Measurements from ENCODE around the gene TMEM59.
"Not testable (repeated sequence)": the region's sequence is repeated elsewhere in the genome, so short reads cannot be mapped to it uniquely, and the experiment has no call there.

The TMEM59 gene

DNA sequence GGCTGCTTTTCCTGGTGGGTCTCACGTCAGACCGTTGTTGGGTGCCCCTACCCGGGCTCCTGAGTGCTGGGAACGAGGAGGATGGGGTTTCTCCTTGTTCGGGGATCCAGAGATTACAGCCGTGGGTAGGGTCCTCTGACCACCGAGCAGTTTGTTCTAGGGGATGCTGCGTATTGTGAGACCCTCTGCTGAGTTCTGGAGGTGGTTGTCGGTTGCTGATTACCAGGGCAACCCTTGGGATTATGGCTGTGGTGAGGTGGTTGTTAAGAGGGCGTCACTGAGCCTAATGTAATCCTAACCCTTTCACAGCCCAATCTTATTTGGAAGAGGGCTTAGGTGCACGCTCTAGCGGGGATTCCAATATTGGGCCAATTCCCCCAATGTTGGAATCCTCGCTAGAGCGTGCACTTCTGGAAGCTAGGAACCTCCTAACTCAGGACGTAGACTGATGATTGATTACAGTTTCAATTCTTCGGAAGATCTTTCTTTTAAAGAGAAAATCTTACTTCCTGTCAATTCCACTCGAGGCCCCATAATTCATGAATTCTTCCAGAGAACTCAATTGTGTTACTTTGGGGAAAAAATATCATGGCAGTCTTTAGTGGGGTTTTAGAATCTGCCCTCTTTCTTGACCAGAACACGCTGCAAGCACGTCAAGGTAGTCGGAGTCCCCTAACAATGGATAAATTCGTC is 887 bp upstream of the TMEM59 start:
- Histone ChIP-seq H3K4me3 (ENCODE audit: low read depth in 1 of 2, low read length in 2 of 2) (peak overlapping the region; percentile 32 to 97; a peak in 3 of 4 replicates), H3K9ac (ENCODE audit: low read depth, low read length) (peak overlapping the region; percentile 64), H3K27me3 (ENCODE audit: insufficient read depth, low read length, poor library complexity) (no peaks in the 10 kb centered on the region), H3K4me1 (ENCODE audit: insufficient read depth, low read length) (peaks cover 36% of the 10 kb centered on the region), H3K9me3 (ENCODE audit: insufficient read depth, low read length, severe bottlenecking) (no peaks in the 10 kb centered on the region), H3K4me2 (ENCODE audit: insufficient read depth, low read length) (peak overlapping the region; percentile 73), H3K27ac (ENCODE audit: low read length) (peak overlapping the region; percentile 77), H4K20me1 (ENCODE audit: insufficient read depth, low read length) (peaks cover 5% of the 10 kb centered on the region; the same call in 1 of the 2 replicates), H3K36me3 (ENCODE audit: insufficient read depth, low read length) (peaks cover 7% of the 10 kb centered on the region), H2AFZ (ENCODE audit: low read depth, low read length) (peak overlapping the region; percentile 86), H3K79me2 (ENCODE audit: insufficient read depth, low read length) (peaks cover 57% of the 10 kb centered on the region)
- ATAC-seq (ENCODE audit: insufficient read depth, low read depth): peak; percentile 6; the same call in 2 of the 3 replicates
- DNase-seq: no peak
- TF ChIP-seq, protein P1, sequence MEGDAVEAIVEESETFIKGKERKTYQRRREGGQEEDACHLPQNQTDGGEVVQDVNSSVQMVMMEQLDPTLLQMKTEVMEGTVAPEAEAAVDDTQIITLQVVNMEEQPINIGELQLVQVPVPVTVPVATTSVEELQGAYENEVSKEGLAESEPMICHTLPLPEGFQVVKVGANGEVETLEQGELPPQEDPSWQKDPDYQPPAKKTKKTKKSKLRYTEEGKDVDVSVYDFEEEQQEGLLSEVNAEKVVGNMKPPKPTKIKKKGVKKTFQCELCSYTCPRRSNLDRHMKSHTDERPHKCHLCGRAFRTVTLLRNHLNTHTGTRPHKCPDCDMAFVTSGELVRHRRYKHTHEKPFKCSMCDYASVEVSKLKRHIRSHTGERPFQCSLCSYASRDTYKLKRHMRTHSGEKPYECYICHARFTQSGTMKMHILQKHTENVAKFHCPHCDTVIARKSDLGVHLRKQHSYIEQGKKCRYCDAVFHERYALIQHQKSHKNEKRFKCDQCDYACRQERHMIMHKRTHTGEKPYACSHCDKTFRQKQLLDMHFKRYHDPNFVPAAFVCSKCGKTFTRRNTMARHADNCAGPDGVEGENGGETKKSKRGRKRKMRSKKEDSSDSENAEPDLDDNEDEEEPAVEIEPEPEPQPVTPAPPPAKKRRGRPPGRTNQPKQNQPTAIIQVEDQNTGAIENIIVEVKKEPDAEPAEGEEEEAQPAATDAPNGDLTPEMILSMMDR (IDR thresholded peaks at IDR 0.05; ENCODE audit: borderline replicate concordance, extremely low read depth, low read length, poor library complexity, severe bottlenecking): no peak
- no peak for TF ChIP-seq EZH2 (IDR thresholded peaks at IDR 0.05; ENCODE audit: borderline replicate concordance, low read depth, low read length, severe bottlenecking)

DNA sequence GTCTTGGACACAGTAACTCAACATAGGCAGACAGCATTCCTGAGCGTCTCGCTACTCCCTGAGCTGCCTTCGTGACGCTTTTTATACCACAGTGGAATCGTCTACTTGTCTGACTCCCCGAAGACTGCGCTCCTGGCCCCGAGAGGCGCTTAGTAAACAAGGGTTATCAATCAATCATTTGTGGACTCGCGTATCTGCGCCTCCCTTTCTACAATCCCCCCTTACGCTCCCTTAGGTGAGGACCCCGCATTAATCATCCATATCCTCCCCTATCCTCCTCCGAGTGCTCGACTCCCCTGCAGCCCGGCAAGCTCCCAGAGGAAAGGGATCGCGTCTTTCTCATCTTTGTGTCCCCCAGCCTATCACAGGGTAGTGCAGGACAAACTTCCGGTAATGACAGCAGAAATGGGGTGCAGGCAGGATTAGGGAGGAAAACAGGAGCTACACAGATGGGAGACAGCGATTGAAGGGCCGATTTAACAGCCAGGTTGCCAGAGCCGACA is 522 bp downstream of the TMEM59 start:
- ATAC-seq (ENCODE audit: insufficient read depth, low read depth): peak; percentile 8
- DNase-seq: peak; percentile 43
- Histone ChIP-seq H3K79me2 (ENCODE audit: insufficient read depth, low read length) (peaks cover 71% of the 10 kb centered on the region), H3K9ac (ENCODE audit: low read depth, low read length) (peak overlapping the region; percentile 64), H4K20me1 (ENCODE audit: insufficient read depth, low read length) (peaks cover 11% of the 10 kb centered on the region), H3K27me3 (ENCODE audit: insufficient read depth, low read length, poor library complexity) (no peaks in the 10 kb centered on the region), H3K27ac (ENCODE audit: low read length) (peak overlapping the region; percentile 95), H3K36me3 (ENCODE audit: insufficient read depth, low read length) (peaks cover 3% of the 10 kb centered on the region; the same call in 1 of the 2 replicates), H2AFZ (ENCODE audit: low read depth, low read length) (peak overlapping the region; percentile 97), H3K4me1 (ENCODE audit: insufficient read depth, low read length) (peaks cover 38% of the 10 kb centered on the region), H3K9me3 (ENCODE audit: insufficient read depth, low read length, severe bottlenecking) (no peaks in the 10 kb centered on the region), H3K4me3 (ENCODE audit: low read depth in 1 of 2, low read length in 2 of 2) (peak overlapping the region; percentile 67 to 97), H3K4me2 (ENCODE audit: insufficient read depth, low read length) (peak overlapping the region; percentile 74)
- TF ChIP-seq, protein P1 (IDR thresholded peaks at IDR 0.05; ENCODE audit: borderline replicate concordance, extremely low read depth, low read length, poor library complexity, severe bottlenecking): no peak
- TF ChIP-seq EZH2 (IDR thresholded peaks at IDR 0.05; ENCODE audit: borderline replicate concordance, low read depth, low read length, severe bottlenecking): no peak

DNA sequence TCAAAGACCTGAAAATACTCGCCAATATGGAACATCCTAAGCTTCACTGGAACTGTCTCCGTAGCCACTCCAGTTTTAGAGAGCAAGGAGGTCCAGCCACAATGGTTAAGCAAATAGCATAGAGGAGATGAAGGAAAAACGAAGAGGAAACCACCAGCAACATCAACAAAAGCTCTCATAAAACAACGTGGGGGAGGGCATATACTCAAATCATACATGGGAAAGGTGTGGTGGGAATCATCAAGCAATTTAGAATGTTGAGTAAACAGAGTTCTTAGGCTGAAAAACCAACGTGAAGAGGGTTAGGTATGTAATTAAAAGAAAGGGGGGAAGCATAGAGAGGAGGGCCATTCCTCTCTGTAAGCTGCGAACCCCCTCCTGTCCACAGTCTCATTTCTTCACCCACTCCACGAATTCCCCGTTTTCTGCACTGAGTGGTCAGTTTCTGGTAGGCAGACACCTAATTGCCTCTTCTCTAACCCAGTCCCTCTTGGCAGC is 1.0 kb downstream of the TMEM59 start:
- H2AFZ ChIP-seq (ENCODE audit: low read depth, low read length): peak overlapping the region; percentile 97
- peak overlapping the region; percentile 67 to 97 for H3K4me3 ChIP-seq (ENCODE audit: low read depth in 1 of 2, low read length in 2 of 2)
- H3K9me3 ChIP-seq (ENCODE audit: insufficient read depth, low read length, severe bottlenecking): no peaks in the 10 kb centered on the region
- H3K9ac ChIP-seq (ENCODE audit: low read depth, low read length): peak overlapping the region; percentile 64
- peaks cover 76% of the 10 kb centered on the region for H3K79me2 ChIP-seq (ENCODE audit: insufficient read depth, low read length)
- no peak for DNase-seq
- ATAC-seq (ENCODE audit: insufficient read depth, low read depth): no peak
- H3K4me1 ChIP-seq (ENCODE audit: insufficient read depth, low read length): peaks cover 38% of the 10 kb centered on the region
- H3K27me3 ChIP-seq (ENCODE audit: insufficient read depth, low read length, poor library complexity): no peaks in the 10 kb centered on the region
- TF ChIP-seq, protein P1 (IDR thresholded peaks at IDR 0.05; ENCODE audit: borderline replicate concordance, extremely low read depth, low read length, poor library complexity, severe bottlenecking): no peak
- no peak for TF ChIP-seq EZH2 (IDR thresholded peaks at IDR 0.05; ENCODE audit: borderline replicate concordance, low read depth, low read length, severe bottlenecking)
- H3K4me2 ChIP-seq (ENCODE audit: insufficient read depth, low read length): peak overlapping the region; percentile 74
- peaks cover 11% of the 10 kb centered on the region for H4K20me1 ChIP-seq (ENCODE audit: insufficient read depth, low read length)
- peak overlapping the region; percentile 95 for H3K27ac ChIP-seq (ENCODE audit: low read length)
- H3K36me3 ChIP-seq (ENCODE audit: insufficient read depth, low read length): peaks cover 3% of the 10 kb centered on the region; the same call in 1 of the 2 replicates

DNA sequence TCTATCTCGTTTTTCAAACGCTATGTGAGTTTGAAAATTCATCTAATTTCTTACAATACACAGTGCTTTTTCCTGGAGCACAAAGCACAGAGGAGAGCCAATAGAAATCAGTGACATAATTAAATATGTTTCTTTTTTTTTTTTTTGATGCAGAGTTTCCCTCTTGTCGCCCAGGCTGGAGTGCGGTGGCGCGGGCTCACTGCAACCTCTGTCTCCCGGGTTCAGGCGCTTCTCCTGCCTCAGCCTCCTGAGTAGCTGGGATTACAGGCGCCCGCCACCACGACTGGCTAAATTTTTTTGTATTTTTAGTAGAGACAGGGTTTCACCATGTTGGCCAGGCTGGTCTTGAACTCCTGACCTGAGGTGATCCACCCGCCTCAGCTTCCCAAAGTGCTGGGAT is 2.6 kb downstream of the TMEM59 start:
- peaks cover 92% of the 10 kb centered on the region for H3K79me2 ChIP-seq (ENCODE audit: insufficient read depth, low read length)
- not testable (repeated sequence) for H3K27ac ChIP-seq (ENCODE audit: low read length); ATAC-seq (ENCODE audit: insufficient read depth, low read depth); H2AFZ ChIP-seq (ENCODE audit: low read depth, low read length); H3K9me3 ChIP-seq (ENCODE audit: insufficient read depth, low read length, severe bottlenecking); H3K36me3 ChIP-seq (ENCODE audit: insufficient read depth, low read length); H3K4me3 ChIP-seq (ENCODE audit: low read depth in 1 of 2, low read length in 2 of 2); H3K9ac ChIP-seq (ENCODE audit: low read depth, low read length); DNase-seq; H3K27me3 ChIP-seq (ENCODE audit: insufficient read depth, low read length, poor library complexity)
- H4K20me1 ChIP-seq (ENCODE audit: insufficient read depth, low read length): peaks cover 11% of the 10 kb centered on the region
- peaks cover 36% of the 10 kb centered on the region for H3K4me1 ChIP-seq (ENCODE audit: insufficient read depth, low read length)
- H3K4me2 ChIP-seq (ENCODE audit: insufficient read depth, low read length): peak overlapping the region; percentile 74; the same call in 1 of the 2 replicates
